Hepatocyte (in vitro differentiated cells): ENCODE measurements around the gene ATP7B.

Experiments used
- CTCF ChIP-seq: fragments of 200-600 bp; sonication (generic); IDR thresholded peaks from 2 replicates; pipeline ENCODE4 v1.5.1; 2016; ENCODE audit warnings: antibody characterized with exemption, mild to moderate bottlenecking; ENCODE audit not compliant: poor library complexity
- EZH2 ChIP-seq: fragments of 200-600 bp; sonication (generic); IDR thresholded peaks from 2 replicates; pipeline ENCODE4 v1.6.1; 2016; ENCODE audit warnings: antibody characterized with exemption, mild to moderate bottlenecking, borderline replicate concordance

- peak; percentile 55 for TF ChIP-seq CTCF
- no peak for TF ChIP-seq EZH2
Measured at GRCh38 chr13:52001120-52001731, 10.0 kb downstream of the ATP7B start.
